K562 (cell line): ENCODE data around the gene LMNTD2. TPM values are rescaled to one million over a fixed set of nuclear protein-coding genes. Genes with fewer than 3 reads are reported as not detected.
A peak's percentile ranks its signal among the peaks of the same experiment; 100 is the strongest.

Source experiments
- CREB3 ChIP-seq: fragments of 450-650 bp; conservative IDR thresholded peaks from 2 replicates; pipeline ENCODE4 v1.6.1; 2016; ENCODE audit warnings: missing genetic modification characterization, low read depth, mild to moderate bottlenecking, missing compliant biosample characterization, moderate library complexity
- E2F8 ChIP-seq: fragments of 450-650 bp; IDR thresholded peaks from 2 replicates; pipeline ENCODE4 v1.7.1; 2018; ENCODE audit warnings: mild to moderate bottlenecking, low read depth; ENCODE audit not compliant: partially characterized antibody
- ERF ChIP-seq: fragments of 450-650 bp; formaldehyde crosslinking; IDR thresholded peaks from 2 replicates; pipeline ENCODE4 v1.4.0; 2020; ENCODE audit warnings: mild to moderate bottlenecking, mixed read lengths
- ETV5 ChIP-seq: sonication (generic); formaldehyde crosslinking; IDR thresholded peaks from 2 replicates; pipeline ENCODE4 v1.4.0; 2020; ENCODE audit warnings: low read depth, mild to moderate bottlenecking, missing genetic modification reagents
- NCOA2 ChIP-seq, 2 experiments: fragments of 450-650 bp; IDR thresholded peaks; 2 replicates each; pipeline ENCODE4 v1.6.1; 2018; ENCODE audit warnings: mild to moderate bottlenecking in 2 of 2, moderate library complexity in 1 of 2; ENCODE audit not compliant: partially characterized antibody in 2 of 2
- NR0B1 ChIP-seq: fragments of 450-650 bp; IDR thresholded peaks from one replicate; pipeline ENCODE4 v1.6.1; 2018; ENCODE audit warnings: mild to moderate bottlenecking, moderate library complexity; ENCODE audit not compliant: partially characterized antibody
- POLR2G ChIP-seq: fragments of 200-400 bp; formaldehyde crosslinking; IDR thresholded peaks from 2 replicates; pipeline ENCODE4 v1.6.1; 2017; ENCODE audit warnings: low read depth, mild to moderate bottlenecking, antibody characterized with exemption, low read length, moderate library complexity
- SMARCE1 ChIP-seq: fragments of 450-650 bp; IDR thresholded peaks from 2 replicates; pipeline ENCODE4 v1.7.1; 2016; ENCODE audit warnings: mild to moderate bottlenecking
- TCFL5 ChIP-seq: fragments of 250-450 bp; sonication (Bioruptor Pico); conservative IDR thresholded peaks from 2 replicates; pipeline ENCODE4 v1.6.1; 2021; ENCODE audit warnings: mild to moderate bottlenecking, moderate library complexity, matching md5 sums
- ZNF23 ChIP-seq: fragments of 250-450 bp; sonication (Bioruptor Pico); IDR thresholded peaks from 2 replicates; pipeline ENCODE4 v1.4.0; 2020; ENCODE audit warnings: mild to moderate bottlenecking
- ZNF253 ChIP-seq: fragments of 250-450 bp; sonication (Bioruptor Pico); conservative IDR thresholded peaks from 2 replicates; pipeline ENCODE4 v1.6.1; 2021; ENCODE audit warnings: mild to moderate bottlenecking
- polyA plus RNA-seq, 8 experiments: library from polyadenylated mRNA; depleted of rRNA in 4 of 8; stranded (reverse) in 5 of 8; unstranded in 3 of 8; fragments of >200 nt; fragmentation: Nextera tagmentation in 2 of 8; fragmentation: Illumina TruSeq in 1 of 8; extraction: Ambion mirVana in 2 of 8; extraction: Trizol in 1 of 8; gene quantifications; 2 replicates each; pipeline versions ENCODE4 v1.2.1 to v1.2.3, GENCODE V29; 2011 to 2014; ENCODE audit warnings: inconsistent platforms in 1 of 8, missing spikeins in 1 of 8
- total RNA-seq, 7 experiments: library from RNA; depleted of rRNA in 6 of 7; stranded (reverse); fragments of >200 nt in 6 of 7; fragmentation: Illumina TruSeq in 2 of 7; extraction: Trizol in 2 of 7; gene quantifications; 2 replicates each; pipeline versions ENCODE4 v1.2.1 to v1.2.3, GENCODE V29; 2011 to 2021; ENCODE audit warnings: low replicate concordance in 1 of 7
- TF ChIP-seq, protein P1 (sequence below): fragments of 250-450 bp; sonication (Bioruptor Pico); IDR thresholded peaks from 2 replicates; pipeline ENCODE4 v1.5.0; 2021; ENCODE audit warnings: mild to moderate bottlenecking, borderline replicate concordance
- TF ChIP-seq, protein P2 (sequence below): fragments of 450-650 bp; formaldehyde crosslinking; IDR thresholded peaks from 2 replicates; pipeline ENCODE4 v1.4.0; 2020; ENCODE audit warnings: mild to moderate bottlenecking
- TF ChIP-seq, protein P3 (sequence below): fragments of 450-650 bp; formaldehyde crosslinking; IDR thresholded peaks from 2 replicates; pipeline ENCODE4 v1.4.0; 2020; ENCODE audit warnings: mild to moderate bottlenecking, moderate library complexity

Gene LMNTD2
- total and polyA plus RNA-seq, 9 of the 15 experiments (the other 6 are each of a cell fraction or from before 2014, with no cell fraction given): 0.48 to 4.2 (median 1.5) TPM; not detected in 3

DNA sequence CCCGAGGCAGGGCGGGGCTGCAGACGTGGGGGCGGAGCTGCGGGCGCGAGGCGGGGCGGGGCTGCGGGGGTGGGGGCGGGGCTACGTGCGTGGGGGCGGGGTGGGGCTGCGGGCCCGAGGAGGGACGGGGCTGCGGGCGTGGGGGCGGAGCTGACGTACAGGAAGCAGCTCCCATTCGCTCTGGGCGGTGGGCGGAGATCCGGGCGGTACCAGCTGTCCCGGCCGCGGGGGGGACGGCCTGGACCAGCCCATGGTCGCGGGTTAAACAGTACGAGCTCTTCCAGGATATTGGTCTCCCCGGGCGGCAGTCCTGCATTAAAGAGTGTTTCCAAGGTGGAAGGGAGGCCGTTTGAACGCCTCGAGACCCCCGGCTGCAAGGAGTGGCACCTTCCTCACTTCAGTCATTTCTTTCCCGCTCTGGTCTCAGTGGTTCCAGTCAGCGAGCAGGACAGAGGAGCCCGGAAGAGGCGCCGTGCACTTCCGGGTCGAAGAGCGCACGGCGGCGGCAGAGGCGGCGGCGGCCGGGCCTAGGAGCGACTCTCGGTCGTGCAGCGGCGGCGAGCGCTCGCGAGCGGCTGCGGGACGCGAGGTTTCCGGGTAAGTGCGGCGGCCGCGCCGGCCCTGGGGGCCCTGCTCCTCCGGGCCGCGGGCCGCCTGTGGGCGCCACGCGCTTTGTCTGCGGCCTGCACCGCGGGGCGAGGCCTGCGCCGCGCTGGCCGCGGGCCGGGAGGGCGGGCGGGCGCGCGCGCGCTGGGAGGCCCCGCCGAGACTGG, 15.6 kb upstream of the LMNTD2 start, which contains the start of gene PHRF1 (continued):
- TF ChIP-seq, protein P1, sequence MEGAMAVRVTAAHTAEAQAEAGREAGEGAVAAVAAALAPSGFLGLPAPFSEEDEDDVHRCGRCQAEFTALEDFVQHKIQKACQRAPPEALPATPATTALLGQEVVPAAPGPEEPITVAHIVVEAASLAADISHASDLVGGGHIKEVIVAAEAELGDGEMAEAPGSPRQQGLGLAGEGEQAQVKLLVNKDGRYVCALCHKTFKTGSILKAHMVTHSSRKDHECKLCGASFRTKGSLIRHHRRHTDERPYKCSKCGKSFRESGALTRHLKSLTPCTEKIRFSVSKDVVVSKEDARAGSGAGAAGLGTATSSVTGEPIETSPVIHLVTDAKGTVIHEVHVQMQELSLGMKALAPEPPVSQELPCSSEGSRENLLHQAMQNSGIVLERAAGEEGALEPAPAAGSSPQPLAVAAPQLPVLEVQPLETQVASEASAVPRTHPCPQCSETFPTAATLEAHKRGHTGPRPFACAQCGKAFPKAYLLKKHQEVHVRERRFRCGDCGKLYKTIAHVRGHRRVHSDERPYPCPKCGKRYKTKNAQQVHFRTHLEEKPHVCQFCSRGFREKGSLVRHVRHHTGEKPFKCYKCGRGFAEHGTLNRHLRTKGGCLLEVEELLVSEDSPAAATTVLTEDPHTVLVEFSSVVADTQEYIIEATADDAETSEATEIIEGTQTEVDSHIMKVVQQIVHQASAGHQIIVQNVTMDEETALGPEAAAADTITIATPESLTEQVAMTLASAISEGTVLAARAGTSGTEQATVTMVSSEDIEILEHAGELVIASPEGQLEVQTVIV (CRISPR knock-in tag): no peak
- TF ChIP-seq E2F8: peak; percentile 94
- no peak for TF ChIP-seq ZNF253
- peak; percentile 95 for TF ChIP-seq POLR2G
- 0 out of 2 replicates have a peak, but pooled peaks have one; percentile 50 for TF ChIP-seq ETV5 (CRISPR knock-in tag)
- TF ChIP-seq NCOA2 (IDR thresholded peaks at IDR 0.05; ENCODE audit: partially characterized antibody in 2 of 2): no peak
- TF ChIP-seq, protein P2, sequence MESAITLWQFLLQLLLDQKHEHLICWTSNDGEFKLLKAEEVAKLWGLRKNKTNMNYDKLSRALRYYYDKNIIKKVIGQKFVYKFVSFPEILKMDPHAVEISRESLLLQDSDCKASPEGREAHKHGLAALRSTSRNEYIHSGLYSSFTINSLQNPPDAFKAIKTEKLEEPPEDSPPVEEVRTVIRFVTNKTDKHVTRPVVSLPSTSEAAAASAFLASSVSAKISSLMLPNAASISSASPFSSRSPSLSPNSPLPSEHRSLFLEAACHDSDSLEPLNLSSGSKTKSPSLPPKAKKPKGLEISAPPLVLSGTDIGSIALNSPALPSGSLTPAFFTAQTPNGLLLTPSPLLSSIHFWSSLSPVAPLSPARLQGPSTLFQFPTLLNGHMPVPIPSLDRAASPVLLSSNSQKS (CRISPR knock-in tag): no peak
- no peak for TF ChIP-seq ZNF23 (CRISPR knock-in tag)
- TF ChIP-seq, protein P3, sequence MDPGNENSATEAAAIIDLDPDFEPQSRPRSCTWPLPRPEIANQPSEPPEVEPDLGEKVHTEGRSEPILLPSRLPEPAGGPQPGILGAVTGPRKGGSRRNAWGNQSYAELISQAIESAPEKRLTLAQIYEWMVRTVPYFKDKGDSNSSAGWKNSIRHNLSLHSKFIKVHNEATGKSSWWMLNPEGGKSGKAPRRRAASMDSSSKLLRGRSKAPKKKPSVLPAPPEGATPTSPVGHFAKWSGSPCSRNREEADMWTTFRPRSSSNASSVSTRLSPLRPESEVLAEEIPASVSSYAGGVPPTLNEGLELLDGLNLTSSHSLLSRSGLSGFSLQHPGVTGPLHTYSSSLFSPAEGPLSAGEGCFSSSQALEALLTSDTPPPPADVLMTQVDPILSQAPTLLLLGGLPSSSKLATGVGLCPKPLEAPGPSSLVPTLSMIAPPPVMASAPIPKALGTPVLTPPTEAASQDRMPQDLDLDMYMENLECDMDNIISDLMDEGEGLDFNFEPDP: no peak
- TF ChIP-seq NR0B1: no peak
- no peak; the same call in 1 of the 2 replicates for TF ChIP-seq SMARCE1
- TF ChIP-seq ERF (CRISPR knock-in tag): peak; percentile 70; the same call in 1 of the 2 replicates
- no peak for TF ChIP-seq CREB3
- TF ChIP-seq TCFL5 (CRISPR knock-in tag): no peak
